Ureter (tissue), 1 donor: Measurements from ENCODE around the gene SRRM2. TPM values are rescaled to one million over a fixed set of nuclear protein-coding genes. Genes with fewer than 3 reads are reported as not detected.
"Not testable (repeated sequence)": the region's sequence is repeated elsewhere in the genome, so short reads cannot be mapped to it uniquely, and the experiment has no call there.

Experiments
- DNase-seq: peaks from one replicate; pipeline ENCODE4 v3.0.0-alpha.2; 2020; ENCODE audit warnings: low spot score
- total RNA-seq: library from RNA; stranded (reverse); gene quantifications from one replicate; pipeline ENCODE4 v1.2.4, GENCODE V29; 2023
- donor health status: DM: yes; HTN: yes; CAD: no.

Gene SRRM2
- total RNA-seq, 1 donor from 2014 or later = 669 TPM

GRCh38 chr16:2715064-2715463 lies 37.4 kb upstream of the SRRM2 start:
- DNase-seq = no peak

- peak; percentile 71 for DNase-seq
Observed at GRCh38 chr16:2715519-2715918, 36.9 kb upstream of the SRRM2 start.

- DNase-seq = no peak
Observed at GRCh38 chr16:2715966-2716885, 36.2 kb upstream of the SRRM2 start.

GRCh38 chr16:2716948-2717347 lies 35.5 kb upstream of the SRRM2 start:
- no peak for DNase-seq

- no peak for DNase-seq
Observed at GRCh38 chr16:2717383-2718263, 34.8 kb upstream of the SRRM2 start.

- DNase-seq = peak; percentile 70
Observed at GRCh38 chr16:2719328-2720063, 32.9 kb upstream of the SRRM2 start.

- no peak for DNase-seq
Observed at GRCh38 chr16:2720064-2720457, 32.4 kb upstream of the SRRM2 start, which contains the start of gene PRSS27. PRSS27 (minus strand) TSS chr16:2720224; CDS start chr16:2720160, 64 bp downstream.

GRCh38 chr16:2720719-2721633 lies 31.5 kb upstream of the SRRM2 start:
- DNase-seq = peak; percentile 88

GRCh38 chr16:2721634-2722173 lies 30.7 kb upstream of the SRRM2 start:
- not testable (repeated sequence) for DNase-seq

- no peak for DNase-seq
Observed at GRCh38 chr16:2724088-2724676, 28.3 kb upstream of the SRRM2 start.

GRCh38 chr16:2724816-2725348 lies 27.6 kb upstream of the SRRM2 start:
- no peak for DNase-seq

- DNase-seq = no peak
Observed at GRCh38 chr16:2726923-2727322, 25.5 kb upstream of the SRRM2 start.

- DNase-seq = no peak
Observed at GRCh38 chr16:2728034-2728433, 24.4 kb upstream of the SRRM2 start.

GRCh38 chr16:2734844-2735515 lies 17.5 kb upstream of the SRRM2 start:
- DNase-seq = no peak

GRCh38 chr16:2736476-2737237 lies 15.8 kb upstream of the SRRM2 start:
- no peak for DNase-seq

- DNase-seq = no peak
Observed at GRCh38 chr16:2737238-2737605, 15.2 kb upstream of the SRRM2 start.

GRCh38 chr16:2737895-2738418 lies 14.5 kb upstream of the SRRM2 start:
- no peak for DNase-seq

- DNase-seq = no peak
Observed at GRCh38 chr16:2738615-2739014, 13.8 kb upstream of the SRRM2 start.
